Right lobe of liver (tissue), 6 donors: Measurements from ENCODE around the gene CACNA2D3. TPM values are rescaled to one million over a fixed set of nuclear protein-coding genes. Genes with fewer than 3 reads are reported as not detected.

ENCODE experiments used
- ATAC-seq, 4 donors: fragments of 200-7000 bp; cut with Tn5 transposase; one replicate each; pipeline ENCODE4 v1.9.1; 2020; ENCODE audit warnings: mild to moderate bottlenecking in 4 of 4, moderate library complexity in 4 of 4
- DNase-seq, 3 donors: peaks; one replicate each; pipeline ENCODE4 v3.0.0-alpha.2; 2020
- H3K27ac ChIP-seq, 3 donors: fragments of 200-600 bp; one replicate each; pipeline ENCODE4 v1.8.0; 2022
- H3K27me3 ChIP-seq, 2 donors: fragments of 200-600 bp; one replicate each; pipeline ENCODE4 v1.8.0; 2022
- H3K36me3 ChIP-seq, 4 donors: fragments of 200-600 bp; sonication (generic) in 1 of 4; one replicate each; pipeline versions ENCODE4 v1.5.1 to v1.8.0; 2017 to 2022; ENCODE audit warnings: control low read depth in 1 of 4
- H3K4me1 ChIP-seq, 4 donors: fragments of 200-600 bp; sonication (generic) in 1 of 4; one replicate each; pipeline versions ENCODE4 v1.5.1 to v1.8.0; 2017 to 2022; ENCODE audit warnings: control low read depth in 1 of 4
- H3K4me3 ChIP-seq, 3 donors: fragments of 200-600 bp; one replicate each; pipeline ENCODE4 v1.8.0; 2022
- H3K9me3 ChIP-seq, 4 donors: fragments of 200-600 bp; sonication (generic) in 1 of 4; one replicate each; pipeline versions ENCODE4 v1.5.1 to v1.8.0; 2017 to 2022; ENCODE audit warnings: control low read depth in 1 of 4
- POLR2A ChIP-seq: fragments of 450-650 bp; IDR thresholded peaks from one replicate; pipeline ENCODE4 v1.6.1; 2017; ENCODE audit warnings: antibody characterized with exemption, mild to moderate bottlenecking
- WGBS: methylation state at CpG from one replicate; pipeline ENCODE4 v1.1.6; 2018; ENCODE audit warnings: low coverage, low lambda C conversion rate; ENCODE audit not compliant: insufficient coverage; ENCODE audit errors: missing lambda C conversion rate; 5-methylcytosine and 5-hydroxymethylcytosine counted together
- intact Hi-C, 2 donors: fragments of 100-400 bp; cut with DNase I; formaldehyde crosslinking; loops; one replicate each; pipeline versions ENCODE4 v1.11.2 to v1.14.1; 2022
- total RNA-seq, 6 experiments: library from RNA; depleted of rRNA in 2 of 6; stranded (reverse); fragments of >200 nt in 2 of 6; fragmentation: NEBNext Ultra II Directional in 3 of 6; extraction: Animal tissue kit (Norgen Biotek cat#: 25700) in 3 of 6; gene quantifications; one replicate each; pipeline versions ENCODE4 v1.1.0 to v1.2.4, GENCODE V29; 2016 to 2023
- TF ChIP-seq, protein P1 (sequence below), 4 donors: fragments of 200-600 bp in 3 of 4; fragments of 450-650 bp in 1 of 4; IDR thresholded peaks; one replicate each; pipeline versions ENCODE4 v1.5.1 to v1.8.0; 2016 to 2022; ENCODE audit warnings: antibody characterized with exemption in 4 of 4, mild to moderate bottlenecking in 2 of 4
- donor health status: DM: no; HTN: yes; CAD: no.
- donor health status: DM: no; HTN: no; CAD: no.
- donor health status: DM: no; HTN: no; CAD: no.
- donor health status: DM: no; HTN: yes; CAD: no.
- donor health status: DM: no; HTN: yes; CAD: no.

Gene CACNA2D3
- total RNA-seq, 6 experiments from 2014 or later, result 0.28 to 0.87 TPM; not detected in 4

DNA sequence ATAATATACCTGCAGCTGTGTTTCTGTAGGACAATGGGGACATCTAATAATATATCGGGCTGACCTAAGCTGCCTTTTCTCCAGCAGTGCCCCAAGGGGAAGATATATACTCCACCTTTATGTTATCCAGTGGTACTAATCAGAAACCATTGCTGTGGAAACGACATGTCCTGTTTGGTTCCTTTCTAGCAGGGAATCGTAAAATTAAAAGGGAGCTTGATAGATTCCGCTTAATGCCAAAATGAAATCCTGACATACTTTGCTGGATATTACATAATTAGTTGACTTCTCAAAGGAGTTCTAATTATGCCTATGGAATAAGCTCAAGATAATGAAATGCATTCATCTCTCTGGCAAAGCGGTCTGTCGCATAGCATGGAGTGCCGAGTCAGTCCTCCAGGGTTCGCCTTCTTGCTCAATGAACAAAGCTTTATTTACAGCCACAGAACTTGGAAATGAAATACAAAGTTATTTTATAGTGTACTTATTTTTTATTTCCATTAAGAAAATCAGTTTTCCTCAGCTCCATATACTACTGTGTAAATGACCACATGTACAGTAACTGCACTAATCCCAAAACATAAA, 542.8 kb downstream of the CACNA2D3 start:
- intact Hi-C loops, result no loop called here
- Histone ChIP-seq H3K4me1 (no peaks in the 10 kb centered on the region), H3K27me3 (no peaks in the 10 kb centered on the region), H3K4me3 (no peak overlapping the region), H3K27ac (no peak overlapping the region), H3K9me3 (no peaks in the 10 kb centered on the region), H3K36me3 (no peaks in the 10 kb centered on the region)
- no peak for DNase-seq
- no peak for ATAC-seq
- 81% methylated on average over 8 of the region's 8 CpGs for WGBS
- TF ChIP-seq, protein P1, sequence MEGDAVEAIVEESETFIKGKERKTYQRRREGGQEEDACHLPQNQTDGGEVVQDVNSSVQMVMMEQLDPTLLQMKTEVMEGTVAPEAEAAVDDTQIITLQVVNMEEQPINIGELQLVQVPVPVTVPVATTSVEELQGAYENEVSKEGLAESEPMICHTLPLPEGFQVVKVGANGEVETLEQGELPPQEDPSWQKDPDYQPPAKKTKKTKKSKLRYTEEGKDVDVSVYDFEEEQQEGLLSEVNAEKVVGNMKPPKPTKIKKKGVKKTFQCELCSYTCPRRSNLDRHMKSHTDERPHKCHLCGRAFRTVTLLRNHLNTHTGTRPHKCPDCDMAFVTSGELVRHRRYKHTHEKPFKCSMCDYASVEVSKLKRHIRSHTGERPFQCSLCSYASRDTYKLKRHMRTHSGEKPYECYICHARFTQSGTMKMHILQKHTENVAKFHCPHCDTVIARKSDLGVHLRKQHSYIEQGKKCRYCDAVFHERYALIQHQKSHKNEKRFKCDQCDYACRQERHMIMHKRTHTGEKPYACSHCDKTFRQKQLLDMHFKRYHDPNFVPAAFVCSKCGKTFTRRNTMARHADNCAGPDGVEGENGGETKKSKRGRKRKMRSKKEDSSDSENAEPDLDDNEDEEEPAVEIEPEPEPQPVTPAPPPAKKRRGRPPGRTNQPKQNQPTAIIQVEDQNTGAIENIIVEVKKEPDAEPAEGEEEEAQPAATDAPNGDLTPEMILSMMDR (IDR thresholded peaks at IDR 0.05), result no peak

DNA sequence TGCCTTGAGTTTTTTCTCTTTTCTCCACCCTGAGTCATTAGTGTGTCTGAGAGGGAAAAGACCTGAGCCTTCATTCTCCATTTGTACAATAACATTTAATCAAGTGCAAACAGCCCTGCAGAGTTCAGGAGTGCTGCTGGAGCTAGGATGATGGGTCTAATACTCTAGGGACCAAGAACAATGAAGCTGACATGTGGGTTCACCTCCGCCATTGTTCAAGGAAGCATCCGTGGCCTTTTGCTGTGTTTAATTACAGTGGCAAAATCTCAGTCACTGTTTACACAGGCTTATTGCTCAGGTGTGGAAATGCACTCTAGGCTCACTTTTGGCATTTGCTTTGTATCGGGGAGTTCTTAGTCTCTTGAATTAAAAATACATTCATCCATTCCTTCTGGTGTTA, 545.9 kb downstream of the CACNA2D3 start:
- Histone ChIP-seq H3K4me3 (no peak overlapping the region), H3K4me1 (no peaks in the 10 kb centered on the region), H3K27me3 (no peaks in the 10 kb centered on the region), H3K27ac (no peak overlapping the region), H3K36me3 (no peaks in the 10 kb centered on the region), H3K9me3 (no peaks in the 10 kb centered on the region)
- intact Hi-C loops, result no loop called here
- TF ChIP-seq, protein P1 (IDR thresholded peaks at IDR 0.05), result no peak
- no peak for TF ChIP-seq POLR2A
- ATAC-seq (no peak), DNase-seq (no peak)
- 63% methylated on average over 2 of the region's 3 CpGs for WGBS

DNA sequence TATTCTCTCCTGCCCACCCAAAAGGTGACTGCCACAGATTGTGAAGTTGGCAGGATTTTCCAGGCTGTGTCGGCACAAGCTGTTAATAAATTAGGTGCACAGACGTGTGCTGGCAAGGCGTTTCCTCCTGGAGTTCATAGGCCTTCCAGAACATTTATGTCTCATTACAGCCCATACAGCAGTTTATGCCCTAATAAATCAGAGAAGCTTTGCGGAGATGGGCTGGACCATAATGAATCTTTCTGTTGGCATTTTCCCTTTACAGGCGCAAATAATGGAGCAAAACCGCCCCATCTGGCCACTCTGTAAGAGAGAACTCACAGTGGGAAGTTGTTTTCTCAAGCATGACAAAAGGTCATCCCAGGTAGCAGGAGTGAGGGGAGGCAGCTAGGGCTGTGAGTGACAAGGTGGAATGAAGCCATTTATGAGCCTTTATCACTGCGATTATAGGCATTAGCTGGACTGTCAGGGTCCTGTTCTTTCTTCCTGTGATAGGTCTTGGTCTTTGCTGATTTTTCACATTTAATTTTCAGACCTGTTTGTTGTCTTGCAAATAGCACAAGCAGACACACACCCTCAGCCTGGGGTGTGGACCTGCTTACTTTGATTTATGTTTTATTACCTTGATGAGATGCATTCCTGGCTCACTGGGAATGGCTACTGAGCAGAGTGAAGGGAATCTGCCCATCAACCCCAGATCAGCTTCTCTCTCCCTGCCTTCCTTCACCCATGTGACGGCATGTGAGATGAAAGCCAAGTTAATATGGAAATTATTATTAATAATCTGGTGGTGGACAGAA, 548.0 kb downstream of the CACNA2D3 start:
- DNase-seq, result no peak
- H3K36me3 ChIP-seq, result no peaks in the 10 kb centered on the region
- H3K27ac ChIP-seq, result no peak overlapping the region
- H3K9me3 ChIP-seq, result no peaks in the 10 kb centered on the region
- H3K4me3 ChIP-seq, result no peak overlapping the region
- TF ChIP-seq, protein P1 (IDR thresholded peaks at IDR 0.05), result no peak
- TF ChIP-seq POLR2A, result no peak
- intact Hi-C loops, result no loop called here
- 64% methylated on average over 8 of the region's 8 CpGs for WGBS
- no peaks in the 10 kb centered on the region for H3K4me1 ChIP-seq
- H3K27me3 ChIP-seq, result no peaks in the 10 kb centered on the region
- no peak for ATAC-seq

DNA sequence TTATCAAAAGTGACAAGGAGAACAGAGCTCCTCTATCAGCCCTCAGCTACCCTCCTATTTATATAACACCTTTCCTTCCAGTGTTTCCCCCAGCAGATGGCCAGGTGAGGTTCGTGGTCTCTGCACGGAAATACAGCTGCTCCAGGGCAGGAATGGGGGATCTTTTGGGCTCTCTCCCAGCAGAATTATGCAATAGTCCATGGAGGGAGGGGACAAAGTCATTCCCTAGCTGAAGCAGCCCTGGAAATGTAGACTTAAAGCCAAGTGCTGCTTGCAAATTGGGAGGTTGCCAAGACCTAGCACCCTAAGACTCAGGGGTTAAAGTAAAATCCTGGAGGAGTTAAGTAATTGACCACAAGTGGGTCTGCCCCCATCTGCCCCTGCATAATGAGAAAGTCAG, 549.2 kb downstream of the CACNA2D3 start:
- no peak overlapping the region for H3K4me3 ChIP-seq
- intact Hi-C loops, result no loop called here
- no peaks in the 10 kb centered on the region for H3K27me3 ChIP-seq
- ATAC-seq, result no peak
- no peaks in the 10 kb centered on the region for H3K4me1 ChIP-seq
- H3K27ac ChIP-seq, result no peak overlapping the region
- 4% methylated on average over 2 of the region's 2 CpGs for WGBS
- H3K36me3 ChIP-seq, result no peaks in the 10 kb centered on the region
- TF ChIP-seq, protein P1 (IDR thresholded peaks at IDR 0.05), result no peak
- TF ChIP-seq POLR2A, result no peak
- no peak for DNase-seq
- H3K9me3 ChIP-seq, result no peaks in the 10 kb centered on the region
